Astrocyte of the cerebellum (primary cell): ENCODE measurements around the gene TK2.

ENCODE experiments used
- DNase-seq: peaks from one replicate; pipeline ENCODE4 v3.0.0-alpha.2; 2011; ENCODE audit warnings: low read depth
- H3K4me3 ChIP-seq: 2 replicates; pipeline ENCODE4 v1.5.1; 2011; ENCODE audit warnings: mild to moderate bottlenecking, low read depth, low read length, moderate library complexity
- CTCF ChIP-seq: IDR thresholded peaks from 2 replicates; pipeline ENCODE4 v1.5.1; 2012; ENCODE audit warnings: low read length, low read depth, moderate library complexity, mild to moderate bottlenecking; ENCODE audit errors: missing control alignments
- in situ Hi-C: cut with HindIII; loops from 2 replicates; pipeline ENCODE4 v1.10.0; 2017; ENCODE audit warnings: low sequenced_read_pairs

The TK2 gene

GRCh38 chr16:66548068-66548467, 1.9 kb downstream of the TK2 start:
- in situ Hi-C loops: no loop called here
- no peak for DNase-seq
- H3K4me3 ChIP-seq: no peak overlapping the region
- no peak for TF ChIP-seq CTCF

- DNase-seq: no peak
- H3K4me3 ChIP-seq: no peak overlapping the region
- TF ChIP-seq CTCF: no peak
- in situ Hi-C loops: no loop called here
These were observed 2.6 kb downstream of the TK2 start for GRCh38 chr16:66547101-66547989.

GRCh38 chr16:66544016-66544757, 5.7 kb downstream of the TK2 start:
- no peak for TF ChIP-seq CTCF
- in situ Hi-C loops: no loop called here
- DNase-seq: no peak
- no peak overlapping the region for H3K4me3 ChIP-seq

GRCh38 chr16:66543541-66543940, 6.4 kb downstream of the TK2 start:
- H3K4me3 ChIP-seq: no peak overlapping the region
- no peak for TF ChIP-seq CTCF
- DNase-seq: no peak
- in situ Hi-C loops: no loop called here

- no peak for DNase-seq
- in situ Hi-C loops: no loop called here
- H3K4me3 ChIP-seq: no peak overlapping the region
- no peak for TF ChIP-seq CTCF
These were observed 7.5 kb downstream of the TK2 start for GRCh38 chr16:66542396-66542795.

GRCh38 chr16:66541388-66542355, 8.2 kb downstream of the TK2 start:
- no peak for DNase-seq
- in situ Hi-C loops: no loop called here
- no peak for TF ChIP-seq CTCF
- no peak overlapping the region for H3K4me3 ChIP-seq
